ENCODE results near the gene MFSD1. TPM values are rescaled to one million over a fixed set of nuclear protein-coding genes. Genes with fewer than 3 reads are reported as not detected.
A peak's percentile ranks its signal among the peaks of the same experiment; 100 is the strongest.

The MFSD1 gene, protein sequence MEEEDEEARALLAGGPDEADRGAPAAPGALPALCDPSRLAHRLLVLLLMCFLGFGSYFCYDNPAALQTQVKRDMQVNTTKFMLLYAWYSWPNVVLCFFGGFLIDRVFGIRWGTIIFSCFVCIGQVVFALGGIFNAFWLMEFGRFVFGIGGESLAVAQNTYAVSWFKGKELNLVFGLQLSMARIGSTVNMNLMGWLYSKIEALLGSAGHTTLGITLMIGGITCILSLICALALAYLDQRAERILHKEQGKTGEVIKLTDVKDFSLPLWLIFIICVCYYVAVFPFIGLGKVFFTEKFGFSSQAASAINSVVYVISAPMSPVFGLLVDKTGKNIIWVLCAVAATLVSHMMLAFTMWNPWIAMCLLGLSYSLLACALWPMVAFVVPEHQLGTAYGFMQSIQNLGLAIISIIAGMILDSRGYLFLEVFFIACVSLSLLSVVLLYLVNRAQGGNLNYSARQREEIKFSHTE
- total RNA-seq (10 to 100 TPM; 33.7 to 50.8 (median 35.5) TPM), polyA plus RNA-seq (21.9 TPM)
- long read RNA-seq, donor 1, transcript MFSD1-203 (16 exons, 2,423 nt) = major isoform, 70 of 82 reads
- long read RNA-seq, donor 1, transcript MFSD1-215 (15 exons, 2,121 nt) = minor isoform, 5 of 82 reads
- long read RNA-seq, donor 1, partial matches to known transcripts = 0 of 82 reads
- long read RNA-seq, donor 1, other reads (novel, unspliced or antisense) = 4 of 82 reads
- long read RNA-seq, donor 2, transcript MFSD1-203 (16 exons, 2,423 nt) = major isoform, 29 of 34 reads
- long read RNA-seq, donor 2, partial matches to known transcripts = 0 of 34 reads
- long read RNA-seq, donor 2, other reads (novel, unspliced or antisense) = 3 of 34 reads
- long read RNA-seq, donor 3, transcript MFSD1-203 (16 exons, 2,423 nt) = major isoform, 206 of 261 reads
- long read RNA-seq, donor 3, transcript MFSD1-215 (15 exons, 2,121 nt) = minor isoform, 21 of 261 reads
- long read RNA-seq, donor 3, partial matches to known transcripts = 3 of 261 reads
- long read RNA-seq, donor 3, other reads (novel, unspliced or antisense) = 24 of 261 reads
- long read RNA-seq, donor 4, transcript MFSD1-203 (16 exons, 2,423 nt) = major isoform, 33 of 45 reads
- long read RNA-seq, donor 4, transcript MFSD1-215 (15 exons, 2,121 nt) = minor isoform, 7 of 45 reads
- long read RNA-seq, donor 4, partial matches to known transcripts = 0 of 45 reads
- long read RNA-seq, donor 4, other reads (novel, unspliced or antisense) = 5 of 45 reads

DNA sequence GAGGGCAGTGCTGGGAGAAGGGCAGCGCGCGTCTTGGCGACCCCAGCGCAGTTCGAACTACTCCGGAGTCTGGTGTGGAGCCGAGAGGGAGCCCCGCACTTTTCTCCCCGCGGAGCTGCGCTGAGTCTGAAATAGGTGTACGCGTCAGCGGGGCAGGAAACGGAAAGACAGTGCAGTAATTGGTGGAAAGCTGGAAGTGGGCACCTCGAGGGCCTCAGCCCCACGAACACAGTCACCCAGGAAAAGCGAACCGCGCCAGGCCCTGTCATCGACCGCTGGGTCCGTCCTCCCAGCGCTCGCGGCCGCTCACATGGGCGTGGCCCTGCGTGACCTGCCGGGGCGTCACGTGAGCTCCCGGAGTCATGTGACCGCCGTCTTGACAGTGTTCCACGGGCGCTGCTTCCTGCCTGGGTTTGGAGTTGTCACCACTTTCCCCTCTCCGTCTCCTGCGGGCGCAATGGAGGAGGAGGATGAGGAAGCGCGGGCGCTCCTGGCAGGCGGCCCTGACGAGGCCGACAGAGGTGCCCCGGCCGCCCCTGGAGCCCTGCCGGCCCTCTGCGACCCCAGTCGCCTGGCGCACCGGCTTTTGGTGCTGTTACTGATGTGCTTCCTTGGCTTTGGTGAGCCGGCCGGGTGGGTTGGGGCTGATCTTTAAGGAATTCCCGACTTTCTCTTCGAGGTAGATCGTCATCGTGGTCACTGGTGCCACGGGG lies at the start of gene MFSD1:
Gene MFSD1 (plus strand): TSS at position 359 of the 713 bp plus-strand sequence. CDS start 99 bp downstream, at position 458.
- intact Hi-C loops (cut with DNase I) = no loop called here
- WGBS = under 1% methylated on average over 61 of the region's 61 CpGs
- Histone ChIP-seq H3K4me3 (ENCODE audit: low read length) (peak within 1 kb of the TSS; percentile 69), H3K27ac (ENCODE audit: low read length) (peak within 1 kb of the TSS; percentile 75), H3K27me3 (ENCODE audit: control insufficient read depth, insufficient read depth) (no peaks in the 10 kb centered on the region), H3K4me1 (ENCODE audit: control insufficient read depth, insufficient read depth, low read length) (no peaks in the 10 kb centered on the region), H3K9me3 (ENCODE audit: control insufficient read depth, low read length) (no peaks in the 10 kb centered on the region)
- DNase-seq = peak; percentile 97 to 99 (median 98)
- ATAC-seq = peak; percentile 99

- no peak for DNase-seq
- intact Hi-C loops (cut with DNase I) = no loop called here
- H3K27me3 ChIP-seq (ENCODE audit: control insufficient read depth, insufficient read depth) = no peaks in the 10 kb centered on the region
- no peaks in the 10 kb centered on the region for H3K4me1 ChIP-seq (ENCODE audit: control insufficient read depth, insufficient read depth, low read length)
- H3K4me3 ChIP-seq (ENCODE audit: low read length) = no peak overlapping the region
- no peak for ATAC-seq
- no peaks in the 10 kb centered on the region for H3K9me3 ChIP-seq (ENCODE audit: control insufficient read depth, low read length)
- 95% methylated on average over 5 of the region's 5 CpGs for WGBS
- H3K27ac ChIP-seq (ENCODE audit: low read length) = no peak overlapping the region
Observed at GRCh38 chr3:158753854-158754253, 48.0 kb upstream of the MFSD1 start.

DNA sequence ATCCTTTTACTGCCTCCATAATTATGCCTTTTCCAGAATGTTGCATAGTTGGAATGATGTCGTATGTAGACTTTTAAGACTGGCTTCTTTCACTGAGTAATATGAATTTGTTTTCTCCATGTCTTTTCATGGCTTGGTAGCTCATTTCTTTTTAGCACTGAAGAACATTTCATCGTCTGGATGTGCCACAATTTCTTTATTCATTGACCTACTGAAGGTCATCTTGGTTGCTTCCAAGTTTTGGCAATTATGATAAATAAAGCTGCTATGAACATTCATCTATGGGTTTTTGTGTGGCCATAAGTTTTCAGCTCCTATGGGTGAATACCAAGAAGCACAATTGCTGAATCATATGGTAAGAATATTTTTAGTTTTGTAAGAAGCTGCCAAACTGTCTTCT lies 46.4 kb upstream of the MFSD1 start:
- Histone ChIP-seq H3K4me3 (ENCODE audit: low read length) (no peak overlapping the region), H3K9me3 (ENCODE audit: control insufficient read depth, low read length) (no peaks in the 10 kb centered on the region), H3K4me1 (ENCODE audit: control insufficient read depth, insufficient read depth, low read length) (no peaks in the 10 kb centered on the region), H3K27ac (ENCODE audit: low read length) (no peak overlapping the region), H3K27me3 (ENCODE audit: control insufficient read depth, insufficient read depth) (no peaks in the 10 kb centered on the region)
- intact Hi-C loops (cut with DNase I) = no loop called here
- 58% methylated on average over 2 of the region's 2 CpGs for WGBS
- ATAC-seq = no peak
- no peak for DNase-seq

DNA sequence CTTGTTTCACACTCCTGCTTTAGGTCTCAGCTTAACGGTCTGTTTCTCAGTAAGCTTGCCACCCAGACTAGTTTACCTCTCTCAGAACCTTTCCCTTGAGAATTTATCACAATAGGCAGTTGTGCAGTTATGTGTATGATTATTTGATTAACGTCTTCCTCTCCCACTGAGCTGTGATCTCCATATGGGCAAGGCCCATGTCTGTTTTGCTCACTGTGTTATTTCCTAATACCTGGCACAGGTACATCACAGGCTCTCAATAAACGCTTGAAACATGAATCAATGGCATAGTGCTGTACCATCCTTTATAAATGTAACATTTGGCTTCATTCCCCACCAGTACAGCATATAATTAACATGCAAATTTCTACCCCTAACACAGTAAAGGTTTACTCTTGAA lies 40.5 kb upstream of the MFSD1 start:
- WGBS = 83% methylated on average over 3 of the region's 3 CpGs
- H3K4me3 ChIP-seq (ENCODE audit: low read length) = no peak overlapping the region
- no peaks in the 10 kb centered on the region for H3K9me3 ChIP-seq (ENCODE audit: control insufficient read depth, low read length)
- intact Hi-C loops (cut with DNase I) = no loop called here
- H3K27ac ChIP-seq (ENCODE audit: low read length) = no peak overlapping the region
- ATAC-seq (no peak), DNase-seq (no peak)
- peaks cover 2% of the 10 kb centered on the region for H3K4me1 ChIP-seq (ENCODE audit: control insufficient read depth, insufficient read depth, low read length)
- H3K27me3 ChIP-seq (ENCODE audit: control insufficient read depth, insufficient read depth) = no peaks in the 10 kb centered on the region

DNA sequence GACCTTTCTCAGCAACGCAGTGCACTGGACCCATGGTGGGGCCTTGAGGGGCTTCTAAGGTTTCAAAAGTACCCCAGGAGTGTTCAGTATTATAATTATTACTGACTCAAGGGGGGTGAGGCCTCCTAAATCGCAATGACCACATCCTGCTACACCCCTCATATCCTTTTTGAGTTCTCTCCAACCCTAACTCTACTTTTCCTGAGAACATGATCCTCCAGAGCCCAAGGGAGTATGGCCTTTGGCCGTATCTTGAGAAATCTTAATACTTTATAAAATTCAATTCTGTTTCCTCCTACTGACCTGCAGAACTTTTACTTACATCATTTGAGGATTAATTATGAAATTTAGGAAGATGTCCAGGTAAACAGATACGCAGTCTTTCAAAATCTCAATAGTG lies 39.2 kb upstream of the MFSD1 start:
- no peak overlapping the region for H3K27ac ChIP-seq (ENCODE audit: low read length)
- intact Hi-C loops (cut with DNase I) = no loop called here
- no peak overlapping the region for H3K4me3 ChIP-seq (ENCODE audit: low read length)
- H3K4me1 ChIP-seq (ENCODE audit: control insufficient read depth, insufficient read depth, low read length) = peaks cover 2% of the 10 kb centered on the region
- H3K27me3 ChIP-seq (ENCODE audit: control insufficient read depth, insufficient read depth) = no peaks in the 10 kb centered on the region
- 62% methylated on average over 4 of the region's 4 CpGs for WGBS
- ATAC-seq (peak; percentile 61 to 77), DNase-seq (no peak)
- H3K9me3 ChIP-seq (ENCODE audit: control insufficient read depth, low read length) = no peaks in the 10 kb centered on the region

DNA sequence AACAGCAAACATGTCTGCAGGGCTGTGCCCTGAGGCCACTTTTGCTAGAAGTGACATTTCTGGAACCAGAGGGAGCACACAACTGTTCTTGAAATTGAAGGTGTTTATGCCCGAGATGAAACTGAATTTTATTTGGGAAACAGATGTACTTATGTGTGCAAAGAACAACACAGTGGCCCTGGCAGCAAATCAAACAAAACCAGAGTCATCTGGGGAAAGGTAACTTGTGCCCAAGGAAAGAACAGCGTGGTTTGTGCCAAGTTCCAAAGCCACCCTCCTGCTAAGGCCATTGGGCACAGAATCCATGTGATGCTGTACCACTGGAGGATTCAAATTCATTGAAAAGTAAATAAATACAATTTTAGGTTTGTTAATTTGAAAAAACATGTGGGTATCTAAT lies 38.4 kb upstream of the MFSD1 start:
- 76% methylated on average over 2 of the region's 2 CpGs for WGBS
- H3K27me3 ChIP-seq (ENCODE audit: control insufficient read depth, insufficient read depth) = no peaks in the 10 kb centered on the region
- no peaks in the 10 kb centered on the region for H3K9me3 ChIP-seq (ENCODE audit: control insufficient read depth, low read length)
- DNase-seq (no peak), ATAC-seq (no peak)
- intact Hi-C loops (cut with DNase I) = no loop called here
- H3K4me3 ChIP-seq (ENCODE audit: low read length) = no peak overlapping the region
- H3K27ac ChIP-seq (ENCODE audit: low read length) = no peak overlapping the region
- peaks cover 2% of the 10 kb centered on the region for H3K4me1 ChIP-seq (ENCODE audit: control insufficient read depth, insufficient read depth, low read length)

DNA sequence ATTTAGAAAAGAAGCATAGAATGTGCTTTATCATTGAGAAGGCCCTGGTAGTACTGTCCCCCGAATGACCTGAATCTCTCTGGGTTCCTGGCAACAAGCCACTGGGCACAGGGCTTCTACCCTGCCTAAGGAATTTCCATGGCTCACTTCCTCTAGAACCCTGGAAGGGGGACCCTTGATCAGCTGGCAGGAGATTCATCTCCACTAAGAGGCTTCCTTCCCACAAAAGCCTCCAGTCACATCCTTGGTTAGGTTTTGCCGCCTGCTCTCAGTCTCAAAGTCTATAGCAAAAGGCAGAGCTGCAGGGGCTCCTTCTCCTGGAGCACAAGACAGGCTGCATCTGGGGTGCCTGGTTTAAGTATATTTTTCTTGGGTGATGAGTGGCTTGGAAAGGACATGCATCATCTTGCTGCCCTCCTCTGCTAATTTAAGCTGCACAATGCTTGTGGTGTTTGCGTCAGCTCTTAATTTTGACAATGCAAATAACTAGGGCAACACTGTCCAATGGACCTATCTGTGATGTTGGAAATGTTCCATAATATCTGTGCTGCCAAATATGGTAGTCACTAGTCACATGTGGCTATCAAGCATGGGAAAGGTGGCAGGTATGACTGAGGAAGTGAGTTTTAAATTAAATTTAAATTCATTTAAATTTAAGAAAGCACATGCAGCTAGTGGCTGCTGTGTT lies 36.2 kb upstream of the MFSD1 start:
- ATAC-seq = no peak
- 71% methylated on average over 3 of the region's 3 CpGs for WGBS
- intact Hi-C loops (cut with DNase I) = loop anchor here in 1 of 4 donors (5.0 kb wide), 1 partner anchor 33 kb away; the partner anchor contains the start of gene RARRES1
- Histone ChIP-seq H3K4me1 (ENCODE audit: control insufficient read depth, insufficient read depth, low read length) (peaks cover 10% of the 10 kb centered on the region), H3K4me3 (ENCODE audit: low read length) (no peak overlapping the region), H3K27me3 (ENCODE audit: control insufficient read depth, insufficient read depth) (no peaks in the 10 kb centered on the region), H3K9me3 (ENCODE audit: control insufficient read depth, low read length) (no peaks in the 10 kb centered on the region), H3K27ac (ENCODE audit: low read length) (no peak overlapping the region)
- peak in 1 of 3 donors; percentile 21 for DNase-seq

DNA sequence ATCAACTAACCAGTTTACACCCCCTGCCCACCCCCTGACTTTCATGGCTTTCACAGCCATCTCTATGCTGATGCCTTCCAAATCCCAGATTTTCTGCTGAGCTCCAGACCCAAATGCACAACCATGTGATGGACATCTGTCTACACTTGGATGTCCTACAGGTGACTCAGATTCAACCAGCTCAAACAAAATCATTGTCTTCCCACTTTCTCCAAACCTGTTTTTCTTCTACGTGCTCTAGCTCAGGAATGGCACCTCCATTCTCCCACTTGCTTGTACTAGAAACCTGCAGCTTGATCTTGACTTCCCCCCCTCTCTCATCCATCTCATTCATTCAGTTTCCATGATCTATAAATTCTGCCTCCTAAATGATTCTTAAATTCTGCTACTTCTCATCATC lies 35.5 kb upstream of the MFSD1 start:
- intact Hi-C loops (cut with DNase I) = loop anchor here in 1 of 4 donors (5.0 kb wide), 1 partner anchor 34 kb away; the partner anchor contains the start of gene RARRES1
- WGBS = 98% methylated on average over 1 of the region's 1 CpG
- ATAC-seq = no peak
- Histone ChIP-seq H3K9me3 (ENCODE audit: control insufficient read depth, low read length) (no peaks in the 10 kb centered on the region), H3K4me3 (ENCODE audit: low read length) (no peak overlapping the region), H3K4me1 (ENCODE audit: control insufficient read depth, insufficient read depth, low read length) (peaks cover 10% of the 10 kb centered on the region), H3K27ac (ENCODE audit: low read length) (no peak overlapping the region), H3K27me3 (ENCODE audit: control insufficient read depth, insufficient read depth) (no peaks in the 10 kb centered on the region)
- no peak for DNase-seq

DNA sequence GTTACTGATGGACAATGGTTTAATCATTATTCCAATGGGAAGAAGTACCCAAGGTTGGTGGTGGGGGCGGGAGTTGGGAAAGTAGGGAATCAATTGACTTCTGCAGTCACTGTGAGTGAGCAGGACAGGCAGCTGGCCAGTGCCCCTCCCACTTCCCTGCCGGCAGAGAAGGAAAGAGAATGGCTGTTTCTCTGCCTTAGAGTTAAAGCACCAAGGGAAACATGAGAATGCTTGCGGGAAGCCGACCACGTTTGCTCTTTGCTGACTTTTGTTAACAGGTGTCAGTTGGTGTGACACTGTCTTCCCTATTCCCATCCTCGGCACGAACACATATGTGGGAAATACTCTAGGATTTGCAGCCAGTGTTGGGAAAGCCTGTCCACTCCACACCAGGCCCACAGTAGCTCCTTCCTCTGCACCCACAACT lies 33.5 kb upstream of the MFSD1 start:
- Histone ChIP-seq H3K27ac (ENCODE audit: low read length) (peak overlapping the region; percentile 94), H3K9me3 (ENCODE audit: control insufficient read depth, low read length) (no peaks in the 10 kb centered on the region), H3K4me3 (ENCODE audit: low read length) (no peak overlapping the region), H3K4me1 (ENCODE audit: control insufficient read depth, insufficient read depth, low read length) (peaks cover 11% of the 10 kb centered on the region), H3K27me3 (ENCODE audit: control insufficient read depth, insufficient read depth) (no peaks in the 10 kb centered on the region)
- ATAC-seq (peak; percentile 84 to 88), DNase-seq (peak; percentile 83 to 94 (median 91))
- 12% methylated on average over 7 of the region's 7 CpGs for WGBS
- intact Hi-C loops (cut with DNase I) = loop anchor here in 1 of 4 donors (5.0 kb wide), 1 partner anchor 36 kb away; the partner anchor contains the start of gene RARRES1
